Measurements from ENCODE around the gene SFRP5.

The SFRP5 gene

GRCh38 chr10:97723001-97723400 lies 48.8 kb downstream of the SFRP5 start:
- no peak for TF ChIP-seq CTCF (IDR thresholded peaks at IDR 0.05; ENCODE audit: low read depth, low read length)
- no peak overlapping the region for H3K4me3 ChIP-seq (ENCODE audit: low read depth, low read length)

GRCh38 chr10:97721871-97722780 lies 49.7 kb downstream of the SFRP5 start:
- no peak overlapping the region for H3K4me3 ChIP-seq (ENCODE audit: low read depth, low read length)
- no peak for TF ChIP-seq CTCF (IDR thresholded peaks at IDR 0.05; ENCODE audit: low read depth, low read length)

- no peak overlapping the region for H3K4me3 ChIP-seq (ENCODE audit: low read depth, low read length)
- TF ChIP-seq CTCF (IDR thresholded peaks at IDR 0.05; ENCODE audit: low read depth, low read length), result no peak
Observed at GRCh38 chr10:97719602-97720001, 52.2 kb downstream of the SFRP5 start.

GRCh38 chr10:97718659-97719142 lies 53.1 kb downstream of the SFRP5 start:
- TF ChIP-seq CTCF (IDR thresholded peaks at IDR 0.05; ENCODE audit: low read depth, low read length), result no peak
- H3K4me3 ChIP-seq (ENCODE audit: low read depth, low read length), result no peak overlapping the region

GRCh38 chr10:97718178-97718577 lies 53.6 kb downstream of the SFRP5 start:
- no peak for TF ChIP-seq CTCF (IDR thresholded peaks at IDR 0.05; ENCODE audit: low read depth, low read length)
- no peak overlapping the region for H3K4me3 ChIP-seq (ENCODE audit: low read depth, low read length)

GRCh38 chr10:97717627-97718026 lies 54.2 kb downstream of the SFRP5 start:
- no peak overlapping the region for H3K4me3 ChIP-seq (ENCODE audit: low read depth, low read length)
- no peak for TF ChIP-seq CTCF (IDR thresholded peaks at IDR 0.05; ENCODE audit: low read depth, low read length)

Measured in WI38 (cell line).